ENCODE measurements around the gene AFM.

The AFM gene

GRCh38 chr4:73481358-73481757 is at the start of gene AFM:
Gene AFM, plus strand, starts transcription at chr4:73481745. Its CDS starts 31 bp downstream, at chr4:73481776.
- DNase-seq (ENCODE audit: low read depth): no peak

- no peak for DNase-seq (ENCODE audit: low read depth)
Measured at GRCh38 chr4:73431813-73432168, 49.8 kb upstream of the AFM start.

- no peak for DNase-seq (ENCODE audit: low read depth)
Measured at GRCh38 chr4:73432169-73433000, 49.2 kb upstream of the AFM start.

GRCh38 chr4:73433140-73433539 is 48.4 kb upstream of the AFM start:
- no peak for DNase-seq (ENCODE audit: low read depth)

GRCh38 chr4:73434311-73434710 is 47.2 kb upstream of the AFM start:
- no peak for DNase-seq (ENCODE audit: low read depth)

GRCh38 chr4:73435984-73436383 is 45.6 kb upstream of the AFM start, which contains the start of gene AFP:
Gene AFP, plus strand, starts transcription at chr4:73436221. Its CDS starts 42 bp downstream, at chr4:73436263.
- no peak for DNase-seq (ENCODE audit: low read depth)

GRCh38 chr4:73436674-73437557 is 44.6 kb upstream of the AFM start:
- no peak for DNase-seq (ENCODE audit: low read depth)

- no peak for DNase-seq (ENCODE audit: low read depth)
Measured at GRCh38 chr4:73437558-73437956, 44.0 kb upstream of the AFM start.

- no peak for DNase-seq (ENCODE audit: low read depth)
Measured at GRCh38 chr4:73438048-73438447, 43.5 kb upstream of the AFM start.

- no peak for DNase-seq (ENCODE audit: low read depth)
Measured at GRCh38 chr4:73438582-73439215, 42.8 kb upstream of the AFM start.

- DNase-seq (ENCODE audit: low read depth): no peak
Measured at GRCh38 chr4:73439445-73439844, 42.1 kb upstream of the AFM start.

- no peak for DNase-seq (ENCODE audit: low read depth)
Measured at GRCh38 chr4:73439991-73440390, 41.6 kb upstream of the AFM start.

GRCh38 chr4:73440653-73441052 is 40.9 kb upstream of the AFM start:
- DNase-seq (ENCODE audit: low read depth): no peak

- no peak for DNase-seq (ENCODE audit: low read depth)
Measured at GRCh38 chr4:73442275-73442674, 39.3 kb upstream of the AFM start.

GRCh38 chr4:73443224-73443623 is 38.3 kb upstream of the AFM start:
- no peak for DNase-seq (ENCODE audit: low read depth)

GRCh38 chr4:73445383-73446335 is 35.9 kb upstream of the AFM start:
- no peak for DNase-seq (ENCODE audit: low read depth)

- DNase-seq (ENCODE audit: low read depth): no peak
Measured at GRCh38 chr4:73446336-73446938, 35.1 kb upstream of the AFM start.

GRCh38 chr4:73447671-73448070 is 33.9 kb upstream of the AFM start:
- DNase-seq (ENCODE audit: low read depth): no peak

- DNase-seq (ENCODE audit: low read depth): no peak
Measured at GRCh38 chr4:73448448-73449203, 32.9 kb upstream of the AFM start.

GRCh38 chr4:73450398-73451004 is 31.0 kb upstream of the AFM start:
- DNase-seq (ENCODE audit: low read depth): no peak

Measured in CMK (cell line).